Measurements from ENCODE around the gene RXFP2.

RXFP2 gene

DNA sequence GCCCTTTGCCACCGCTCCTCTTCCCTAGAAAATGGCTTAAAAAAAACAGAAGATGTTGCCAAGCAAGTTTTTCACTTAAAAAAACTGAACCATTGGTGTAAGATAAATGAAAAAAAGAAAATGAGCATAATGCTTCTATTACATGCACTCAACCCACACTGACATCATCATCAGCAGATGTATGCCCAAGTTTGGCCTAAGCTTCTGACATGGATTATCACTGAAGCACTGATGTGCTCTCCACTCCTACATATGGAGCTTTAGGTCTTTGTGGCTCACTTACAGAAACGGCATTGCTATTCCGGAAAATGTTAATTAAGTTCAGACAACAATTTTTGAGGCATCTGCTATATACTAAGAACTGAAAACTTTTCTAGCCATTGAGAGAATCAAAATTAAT lies 8.0 kb downstream of the RXFP2 start:
- DNase-seq (ENCODE audit: low read depth in 1 of 2, low spot score in 1 of 2) = no peak
- in situ Hi-C loops (cut with HindIII; ENCODE audit: low pct_unique_long_range_greater_than_20kb, low sequenced_read_pairs) = no loop called here
- TF ChIP-seq JUND (IDR thresholded peaks at IDR 0.05; ENCODE audit: low read depth) = no peak

DNA sequence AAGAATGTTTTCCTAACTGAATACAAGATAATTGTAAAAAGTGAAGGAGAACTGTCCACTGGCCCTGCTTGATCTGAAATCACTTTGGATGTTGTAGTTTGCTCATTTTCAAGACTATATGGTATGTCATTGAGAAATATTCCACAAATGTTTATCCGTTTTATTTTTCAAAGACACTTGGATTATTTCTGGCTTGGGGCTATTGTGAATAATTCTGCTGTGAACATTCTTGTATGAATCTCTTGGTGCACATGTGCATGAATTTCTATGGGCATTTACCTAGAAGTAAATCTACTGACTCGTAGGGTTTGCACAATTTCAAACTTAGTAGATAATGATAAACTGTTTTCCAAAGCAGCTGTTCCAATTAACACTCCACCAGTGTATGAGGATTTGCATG lies 8.6 kb downstream of the RXFP2 start:
- in situ Hi-C loops (cut with HindIII; ENCODE audit: low pct_unique_long_range_greater_than_20kb, low sequenced_read_pairs) = no loop called here
- no peak for DNase-seq (ENCODE audit: low read depth in 1 of 2, low spot score in 1 of 2)
- no peak for TF ChIP-seq JUND (IDR thresholded peaks at IDR 0.05; ENCODE audit: low read depth)

DNA sequence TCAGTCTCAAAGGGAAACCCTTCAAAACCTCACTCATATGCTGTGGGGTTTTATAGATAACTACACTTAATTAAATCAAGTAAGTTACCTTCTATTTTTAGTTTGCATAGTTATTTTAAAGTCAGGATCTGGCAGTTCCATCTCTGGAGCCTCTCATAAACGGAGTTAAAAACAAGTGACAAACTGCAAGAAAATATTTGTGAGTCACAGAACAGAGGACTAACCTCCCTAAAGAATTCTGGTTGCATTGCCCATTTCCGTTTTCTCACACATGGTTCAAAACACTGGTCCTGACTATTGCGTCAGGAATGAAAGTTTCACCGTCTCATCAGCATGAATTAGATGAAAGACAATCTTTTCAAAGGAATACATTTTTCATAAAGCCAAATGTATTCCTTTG lies 10.6 kb downstream of the RXFP2 start:
- DNase-seq (ENCODE audit: low read depth in 1 of 2, low spot score in 1 of 2) = no peak
- in situ Hi-C loops (cut with HindIII; ENCODE audit: low pct_unique_long_range_greater_than_20kb, low sequenced_read_pairs) = no loop called here
- TF ChIP-seq JUND (IDR thresholded peaks at IDR 0.05; ENCODE audit: low read depth) = no peak

DNA sequence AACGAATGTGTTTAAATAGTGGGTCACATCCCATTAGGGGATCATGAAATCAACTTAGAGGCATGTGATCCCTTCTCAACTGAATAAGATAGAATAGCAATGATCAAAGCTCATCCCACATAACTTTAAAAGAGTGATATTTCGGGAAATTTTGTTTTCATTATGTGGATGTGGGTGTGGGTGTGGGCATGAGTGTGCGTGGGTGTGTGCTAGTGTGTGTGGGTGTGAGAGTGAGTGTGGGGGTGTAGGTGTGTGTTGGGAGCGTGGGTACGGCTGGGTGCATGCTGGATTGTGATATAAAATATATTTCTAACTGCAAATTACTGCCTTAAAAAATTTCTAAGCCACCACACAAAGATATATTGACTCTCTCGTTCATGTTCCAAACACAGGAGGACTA lies 15.9 kb downstream of the RXFP2 start:
- no peak for DNase-seq (ENCODE audit: low read depth in 1 of 2, low spot score in 1 of 2)
- in situ Hi-C loops (cut with HindIII; ENCODE audit: low pct_unique_long_range_greater_than_20kb, low sequenced_read_pairs) = no loop called here
- TF ChIP-seq JUND (IDR thresholded peaks at IDR 0.05; ENCODE audit: low read depth) = no peak

GRCh38 chr13:31755803-31756212 lies 16.5 kb downstream of the RXFP2 start:
- no peak for TF ChIP-seq JUND (IDR thresholded peaks at IDR 0.05; ENCODE audit: low read depth)
- no peak for DNase-seq (ENCODE audit: low read depth in 1 of 2, low spot score in 1 of 2)
- in situ Hi-C loops (cut with HindIII; ENCODE audit: low pct_unique_long_range_greater_than_20kb, low sequenced_read_pairs) = no loop called here

- DNase-seq (ENCODE audit: low read depth in 1 of 2, low spot score in 1 of 2) = no peak
- no peak for TF ChIP-seq JUND (IDR thresholded peaks at IDR 0.05; ENCODE audit: low read depth)
Measured at GRCh38 chr13:31756346-31756745, 17.0 kb downstream of the RXFP2 start.

GRCh38 chr13:31761951-31762350 lies 22.6 kb downstream of the RXFP2 start:
- DNase-seq (ENCODE audit: low read depth in 1 of 2, low spot score in 1 of 2) = no peak
- no peak for TF ChIP-seq JUND (IDR thresholded peaks at IDR 0.05; ENCODE audit: low read depth)
- in situ Hi-C loops (cut with HindIII; ENCODE audit: low pct_unique_long_range_greater_than_20kb, low sequenced_read_pairs) = no loop called here

More at GRCh38 chr13:31756346-31756745, 17.0 kb downstream of the RXFP2 start:
- in situ Hi-C loops (cut with HindIII; ENCODE audit: low pct_unique_long_range_greater_than_20kb, low sequenced_read_pairs) = no loop called here

GRCh38 chr13:31764556-31764955 lies 25.2 kb downstream of the RXFP2 start:
- in situ Hi-C loops (cut with HindIII; ENCODE audit: low pct_unique_long_range_greater_than_20kb, low sequenced_read_pairs) = no loop called here
- no peak for TF ChIP-seq JUND (IDR thresholded peaks at IDR 0.05; ENCODE audit: low read depth)
- DNase-seq (ENCODE audit: low read depth in 1 of 2, low spot score in 1 of 2) = no peak

DNA sequence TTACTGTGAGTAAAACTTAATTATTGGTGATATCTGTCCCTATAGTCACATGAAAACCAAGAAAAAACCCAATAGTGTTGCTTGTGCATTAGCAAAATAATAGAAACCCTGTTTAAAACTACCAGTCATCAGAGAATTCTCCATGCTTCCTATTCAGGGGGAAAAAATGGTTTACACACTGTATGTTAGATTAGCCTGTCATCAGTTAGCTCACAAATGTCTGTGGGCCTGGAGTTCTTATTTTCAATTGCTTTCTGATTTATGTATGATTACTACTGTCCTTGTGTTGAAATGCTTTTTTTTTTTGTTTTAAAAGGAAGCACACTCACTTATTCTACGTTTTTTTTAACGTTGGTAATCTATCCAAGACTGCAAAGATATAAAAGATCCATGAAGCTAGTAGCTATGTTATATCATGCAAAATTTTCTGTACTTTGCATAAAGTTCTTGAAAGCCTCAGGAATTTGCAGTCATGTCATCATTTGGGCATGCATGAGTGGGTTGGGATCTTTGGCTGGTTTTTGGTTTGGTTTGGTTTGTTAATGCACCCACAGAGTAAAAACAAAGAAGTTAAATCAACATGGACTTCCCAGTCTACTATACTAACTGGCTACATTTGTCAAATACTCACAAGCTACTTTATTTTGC lies 25.9 kb downstream of the RXFP2 start:
- in situ Hi-C loops (cut with HindIII; ENCODE audit: low pct_unique_long_range_greater_than_20kb, low sequenced_read_pairs) = no loop called here
- DNase-seq (ENCODE audit: low read depth in 1 of 2, low spot score in 1 of 2) = no peak
- TF ChIP-seq JUND (IDR thresholded peaks at IDR 0.05; ENCODE audit: low read depth) = no peak

- in situ Hi-C loops (cut with HindIII; ENCODE audit: low pct_unique_long_range_greater_than_20kb, low sequenced_read_pairs) = no loop called here
- TF ChIP-seq JUND (IDR thresholded peaks at IDR 0.05; ENCODE audit: low read depth) = no peak
- DNase-seq (ENCODE audit: low read depth in 1 of 2, low spot score in 1 of 2) = no peak
Measured at GRCh38 chr13:31767175-31767900, 28.0 kb downstream of the RXFP2 start.

DNA sequence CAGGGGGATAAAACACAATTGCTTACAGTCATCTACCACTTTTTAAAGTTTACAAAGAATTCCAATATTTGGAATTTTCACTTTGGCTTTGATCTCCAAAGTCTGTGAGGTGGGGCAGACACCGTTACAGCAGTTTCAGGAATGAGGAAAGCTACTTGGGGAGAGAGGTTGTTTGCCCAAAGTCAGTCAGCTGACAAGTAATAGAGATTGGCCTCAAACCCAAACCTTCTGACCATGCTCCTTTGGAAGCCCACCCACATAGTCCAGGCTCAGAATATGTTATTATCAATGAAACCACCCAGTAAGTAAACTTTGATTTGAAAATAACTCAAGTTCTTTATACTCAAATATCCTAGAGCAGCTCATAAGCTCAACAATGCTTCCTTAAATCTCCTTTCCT lies 29.0 kb downstream of the RXFP2 start:
- no peak for DNase-seq (ENCODE audit: low read depth in 1 of 2, low spot score in 1 of 2)
- no peak for TF ChIP-seq JUND (IDR thresholded peaks at IDR 0.05; ENCODE audit: low read depth)
- in situ Hi-C loops (cut with HindIII; ENCODE audit: low pct_unique_long_range_greater_than_20kb, low sequenced_read_pairs) = no loop called here

DNA sequence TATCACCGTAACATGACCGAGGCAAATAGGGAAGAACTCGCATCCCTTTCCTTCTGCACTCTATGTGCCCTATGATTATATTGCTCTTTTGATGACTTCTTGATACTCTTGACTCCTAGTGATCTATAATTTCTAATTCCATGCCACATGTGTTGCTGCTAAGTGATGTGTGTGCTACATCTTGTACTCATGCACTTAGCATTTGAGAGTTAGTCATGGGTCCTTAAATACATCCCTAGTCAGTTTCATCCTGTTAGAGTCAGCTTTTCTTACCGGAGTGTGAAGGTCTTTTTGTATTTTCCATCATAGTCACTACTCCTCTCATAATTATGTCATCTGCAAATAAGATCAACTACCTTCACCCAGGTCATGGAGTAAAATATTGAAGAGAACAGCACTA lies 30.2 kb downstream of the RXFP2 start:
- in situ Hi-C loops (cut with HindIII; ENCODE audit: low pct_unique_long_range_greater_than_20kb, low sequenced_read_pairs) = no loop called here
- no peak for TF ChIP-seq JUND (IDR thresholded peaks at IDR 0.05; ENCODE audit: low read depth)
- DNase-seq (ENCODE audit: low read depth in 1 of 2, low spot score in 1 of 2) = no peak

DNA sequence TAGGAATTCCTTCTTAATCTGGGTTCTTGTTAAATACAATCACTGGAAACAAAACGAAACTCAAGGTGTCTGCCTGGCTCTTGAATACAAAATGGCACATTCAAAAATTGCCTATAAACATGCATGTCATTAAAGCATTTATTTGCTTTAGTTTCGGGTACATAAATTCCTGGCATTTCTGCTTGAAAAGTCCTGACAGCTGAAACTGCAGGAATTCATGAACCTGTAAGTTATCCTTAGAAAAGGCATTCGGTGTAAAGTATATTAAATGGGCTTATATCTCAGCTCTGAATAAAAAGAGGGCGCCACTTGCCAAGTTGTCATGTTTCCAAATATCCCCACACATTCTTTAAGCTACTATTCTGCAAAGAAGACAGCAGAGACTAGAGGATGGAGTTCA lies 32.9 kb downstream of the RXFP2 start:
- no peak for TF ChIP-seq JUND (IDR thresholded peaks at IDR 0.05; ENCODE audit: low read depth)
- in situ Hi-C loops (cut with HindIII; ENCODE audit: low pct_unique_long_range_greater_than_20kb, low sequenced_read_pairs) = no loop called here
- DNase-seq (ENCODE audit: low read depth in 1 of 2, low spot score in 1 of 2) = no peak

DNA sequence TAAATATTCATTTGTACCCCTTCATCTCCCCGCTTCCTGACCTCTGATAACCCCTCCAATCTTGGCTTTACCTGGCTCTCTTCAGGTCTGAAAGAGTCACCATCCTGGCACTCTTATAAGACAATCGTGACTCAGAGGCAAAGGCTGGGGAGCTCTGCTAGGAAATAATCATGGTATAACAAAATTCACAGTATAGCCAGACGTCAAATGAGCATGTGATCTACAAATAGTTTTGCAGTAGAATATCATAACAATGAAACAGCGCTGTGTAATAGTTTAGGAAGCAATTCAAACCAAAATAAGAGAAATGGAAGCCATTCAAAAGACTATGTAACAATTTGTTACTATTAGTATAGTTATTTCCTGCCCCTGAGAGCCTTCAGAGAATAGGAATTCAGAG lies 34.2 kb downstream of the RXFP2 start:
- in situ Hi-C loops (cut with HindIII; ENCODE audit: low pct_unique_long_range_greater_than_20kb, low sequenced_read_pairs) = no loop called here
- no peak for TF ChIP-seq JUND (IDR thresholded peaks at IDR 0.05; ENCODE audit: low read depth)
- DNase-seq (ENCODE audit: low read depth in 1 of 2, low spot score in 1 of 2) = no peak
